LNCaP clone FGC (cell line): ENCODE data around the gene UBE2D2.
"Not testable (repeated sequence)": the region's sequence is repeated elsewhere in the genome, so short reads cannot be mapped to it uniquely, and the experiment has no call there.

ENCODE experiments used
- DNase-seq: peaks from one replicate; pipeline ENCODE4 v3.0.0-alpha.2; 2011; ENCODE audit warnings: low read depth
- H3K4me3 ChIP-seq: 2 replicates; pipeline ENCODE4 v1.5.1; 2011; ENCODE audit warnings: mild to moderate bottlenecking, low read depth, low read length, control low read depth
- CTCF ChIP-seq: IDR thresholded peaks from 2 replicates; pipeline ENCODE4 v1.5.1; 2012; ENCODE audit warnings: mild to moderate bottlenecking; ENCODE audit not compliant: control insufficient read depth, insufficient read depth; ENCODE audit errors: extremely low read depth

The UBE2D2 gene

DNA sequence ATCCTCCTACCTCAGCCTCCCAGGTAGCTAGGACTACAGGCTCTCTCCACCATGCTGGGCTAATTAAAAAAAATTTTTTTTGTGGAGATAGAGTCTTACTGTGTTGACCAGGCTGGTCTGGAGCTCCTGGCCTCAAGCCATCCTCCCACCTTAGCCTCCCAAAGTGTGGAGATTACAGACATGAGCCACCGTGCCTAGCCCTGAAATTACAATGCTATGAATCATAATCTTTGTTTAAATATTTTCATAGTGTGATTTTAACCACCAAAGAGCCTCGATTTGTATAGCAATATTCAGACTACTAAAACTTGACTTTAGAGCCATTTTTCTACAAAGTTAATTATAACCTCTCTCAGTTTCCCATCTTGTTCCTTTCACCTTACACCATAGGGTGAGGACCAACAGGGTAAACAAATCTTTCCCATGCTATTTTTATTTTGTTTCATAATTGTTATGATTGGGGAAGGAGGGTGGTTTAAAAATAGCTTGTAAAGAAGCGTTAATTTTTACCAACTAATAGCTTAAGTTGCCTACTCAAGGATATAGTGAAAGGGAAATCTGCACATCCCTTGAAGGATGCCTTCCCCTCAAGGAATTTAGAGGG is 32.7 kb downstream of the UBE2D2 start:
- DNase-seq, result no peak
- TF ChIP-seq CTCF, result no peak
- no peak overlapping the region for H3K4me3 ChIP-seq

- no peak overlapping the region for H3K4me3 ChIP-seq
- no peak for DNase-seq
- no peak for TF ChIP-seq CTCF
Observed at GRCh38 chr5:139597134-139597533, 36.0 kb downstream of the UBE2D2 start.

- not testable (repeated sequence) for H3K4me3 ChIP-seq, DNase-seq
Observed at GRCh38 chr5:139598601-139598965, 37.4 kb downstream of the UBE2D2 start.

DNA sequence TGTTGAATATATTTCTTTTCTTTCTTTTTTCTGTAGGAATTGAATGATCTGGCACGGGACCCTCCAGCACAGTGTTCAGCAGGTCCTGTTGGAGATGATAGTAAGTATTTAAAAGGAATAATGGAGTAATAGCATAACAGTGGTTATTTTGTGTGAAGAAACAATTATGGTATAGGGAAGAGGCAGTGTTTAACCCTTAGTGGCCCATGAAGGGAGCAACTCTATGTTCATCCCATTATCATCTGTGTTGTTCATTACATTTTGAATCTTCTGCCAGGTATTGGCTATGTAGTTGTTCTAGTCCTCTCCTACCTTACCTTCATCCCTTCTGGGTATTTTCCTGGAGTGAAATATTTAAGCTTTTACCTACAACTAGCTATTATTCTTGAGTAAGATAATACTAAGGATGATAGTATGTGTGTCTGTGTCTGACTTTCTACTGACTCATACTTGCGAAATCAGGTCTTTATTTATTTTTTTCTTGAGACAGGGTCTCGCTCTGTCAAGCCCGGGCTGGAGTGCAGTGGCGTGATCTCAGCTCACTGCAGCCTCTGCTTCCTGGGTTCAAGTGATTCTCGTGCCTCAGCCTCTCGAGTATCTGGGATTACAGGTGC is 39.3 kb downstream of the UBE2D2 start:
- no peak for TF ChIP-seq CTCF
- H3K4me3 ChIP-seq, result no peak overlapping the region
- no peak for DNase-seq

- no peak for TF ChIP-seq CTCF
- no peak overlapping the region for H3K4me3 ChIP-seq
- DNase-seq, result no peak
Observed at GRCh38 chr5:139601429-139601828, 40.3 kb downstream of the UBE2D2 start.

- not testable (repeated sequence) for H3K4me3 ChIP-seq, DNase-seq
Observed at GRCh38 chr5:139601948-139602347, 40.8 kb downstream of the UBE2D2 start.

DNA sequence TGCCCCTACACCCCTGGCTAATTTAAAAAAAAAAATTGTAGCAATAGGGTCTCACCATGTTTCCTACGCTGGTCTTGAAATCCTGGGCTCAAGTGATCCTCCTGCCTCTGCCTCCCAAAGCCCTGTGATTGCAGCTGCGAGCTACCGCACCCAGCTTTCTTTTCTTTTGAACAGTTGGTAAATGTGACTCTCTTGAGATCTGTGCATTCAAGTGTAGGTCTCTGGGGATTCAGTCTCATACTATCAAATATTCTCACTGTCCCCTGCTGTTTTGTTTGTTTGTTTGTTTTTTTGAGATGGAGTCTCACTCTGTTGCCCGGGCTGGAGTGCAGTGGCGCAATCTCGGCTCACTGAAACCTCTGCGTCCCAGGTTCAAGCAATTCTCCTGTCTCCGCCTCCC is 44.7 kb downstream of the UBE2D2 start:
- no peak for DNase-seq
- H3K4me3 ChIP-seq, result no peak overlapping the region
- no peak for TF ChIP-seq CTCF
